ENCODE measurements around the gene KRTDAP.

DNA sequence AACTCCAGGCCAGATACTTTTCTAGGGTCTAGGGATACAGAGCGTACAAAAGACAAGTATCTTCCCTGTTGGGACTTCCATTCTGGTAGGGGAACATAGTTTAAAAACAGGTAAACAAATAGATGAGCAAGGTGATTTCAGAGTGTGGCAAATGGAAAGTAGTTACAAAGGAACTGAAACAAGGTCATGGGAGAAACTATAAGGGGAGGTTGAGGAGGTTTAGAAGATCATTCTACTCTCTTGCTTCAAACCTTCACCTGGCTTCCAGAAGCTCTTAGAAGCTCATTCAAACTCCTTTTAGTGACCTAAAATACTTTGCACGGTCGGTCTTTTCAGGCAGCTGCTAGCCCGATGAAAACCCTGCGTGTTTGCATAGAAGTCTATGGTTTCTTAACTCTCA is 33.1 kb downstream of the KRTDAP start:
- no peak for TF ChIP-seq POLR2A (IDR thresholded peaks at IDR 0.05; ENCODE audit: low read length)
- no peak for TF ChIP-seq GATA1 (IDR thresholded peaks at IDR 0.05; ENCODE audit: low read depth, low read length)

Data from erythroblast (primary cell).